ENCODE measurements around the gene LMCD1.

The LMCD1 gene

GRCh38 chr3:8485141-8485870, 16.3 kb upstream of the LMCD1 start:
- H3K27me3 ChIP-seq = no peaks in the 10 kb centered on the region
- peaks cover 1% of the 10 kb centered on the region; the same call in 1 of the 2 replicates for H3K4me1 ChIP-seq
- no peak for DNase-seq
- H3K9me3 ChIP-seq = no peaks in the 10 kb centered on the region
- no peaks in the 10 kb centered on the region for H3K36me3 ChIP-seq
- H3K4me3 ChIP-seq (ENCODE audit: low read depth, low read length) = no peak overlapping the region
- TF ChIP-seq, protein P1, sequence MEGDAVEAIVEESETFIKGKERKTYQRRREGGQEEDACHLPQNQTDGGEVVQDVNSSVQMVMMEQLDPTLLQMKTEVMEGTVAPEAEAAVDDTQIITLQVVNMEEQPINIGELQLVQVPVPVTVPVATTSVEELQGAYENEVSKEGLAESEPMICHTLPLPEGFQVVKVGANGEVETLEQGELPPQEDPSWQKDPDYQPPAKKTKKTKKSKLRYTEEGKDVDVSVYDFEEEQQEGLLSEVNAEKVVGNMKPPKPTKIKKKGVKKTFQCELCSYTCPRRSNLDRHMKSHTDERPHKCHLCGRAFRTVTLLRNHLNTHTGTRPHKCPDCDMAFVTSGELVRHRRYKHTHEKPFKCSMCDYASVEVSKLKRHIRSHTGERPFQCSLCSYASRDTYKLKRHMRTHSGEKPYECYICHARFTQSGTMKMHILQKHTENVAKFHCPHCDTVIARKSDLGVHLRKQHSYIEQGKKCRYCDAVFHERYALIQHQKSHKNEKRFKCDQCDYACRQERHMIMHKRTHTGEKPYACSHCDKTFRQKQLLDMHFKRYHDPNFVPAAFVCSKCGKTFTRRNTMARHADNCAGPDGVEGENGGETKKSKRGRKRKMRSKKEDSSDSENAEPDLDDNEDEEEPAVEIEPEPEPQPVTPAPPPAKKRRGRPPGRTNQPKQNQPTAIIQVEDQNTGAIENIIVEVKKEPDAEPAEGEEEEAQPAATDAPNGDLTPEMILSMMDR (IDR thresholded peaks at IDR 0.05; ENCODE audit: low read depth, low read length) = no peak

- H3K4me1 ChIP-seq = peaks cover 2% of the 10 kb centered on the region; the same call in 1 of the 2 replicates
- TF ChIP-seq, protein P1 (IDR thresholded peaks at IDR 0.05; ENCODE audit: low read depth, low read length) = no peak
- no peaks in the 10 kb centered on the region for H3K27me3 ChIP-seq
- no peak for DNase-seq
- no peaks in the 10 kb centered on the region for H3K9me3 ChIP-seq
- no peaks in the 10 kb centered on the region for H3K36me3 ChIP-seq
- H3K4me3 ChIP-seq (ENCODE audit: low read depth, low read length) = no peak overlapping the region
Measured at GRCh38 chr3:8485943-8486342, 15.7 kb upstream of the LMCD1 start.

DNA sequence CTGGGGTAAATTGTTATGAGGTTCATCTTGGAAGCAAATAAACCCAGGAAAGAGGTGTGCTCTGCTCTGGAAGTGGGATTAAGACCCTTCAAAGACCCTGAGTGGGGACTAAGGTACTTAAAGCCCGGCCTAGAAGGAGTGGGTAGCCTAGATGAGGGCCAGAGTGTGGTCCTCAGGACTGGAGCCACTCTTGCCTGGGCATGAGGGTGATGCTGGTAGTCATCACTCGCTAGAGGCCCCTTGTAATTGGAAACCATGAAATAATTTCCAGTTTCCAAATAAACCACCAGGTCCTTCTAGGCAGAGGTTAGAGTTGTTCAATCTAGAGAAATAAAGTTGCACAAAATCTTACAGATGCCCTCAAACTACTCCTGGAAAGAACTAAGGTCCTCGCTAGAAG, 15.2 kb upstream of the LMCD1 start:
- no peaks in the 10 kb centered on the region for H3K9me3 ChIP-seq
- H3K4me3 ChIP-seq (ENCODE audit: low read depth, low read length) = no peak overlapping the region
- TF ChIP-seq, protein P1 (IDR thresholded peaks at IDR 0.05; ENCODE audit: low read depth, low read length) = no peak
- peaks cover 2% of the 10 kb centered on the region; the same call in 1 of the 2 replicates for H3K4me1 ChIP-seq
- no peaks in the 10 kb centered on the region for H3K36me3 ChIP-seq
- DNase-seq = no peak
- H3K27me3 ChIP-seq = no peaks in the 10 kb centered on the region

- Histone ChIP-seq H3K36me3 (no peaks in the 10 kb centered on the region), H3K9me3 (no peaks in the 10 kb centered on the region), H3K4me1 (peaks cover 2% of the 10 kb centered on the region; the same call in 1 of the 2 replicates), H3K4me3 (ENCODE audit: low read depth, low read length) (no peak overlapping the region), H3K27me3 (no peaks in the 10 kb centered on the region)
- TF ChIP-seq, protein P1 (IDR thresholded peaks at IDR 0.05; ENCODE audit: low read depth, low read length) = no peak
- no peak for DNase-seq
Measured at GRCh38 chr3:8486936-8487335, 14.7 kb upstream of the LMCD1 start.

DNA sequence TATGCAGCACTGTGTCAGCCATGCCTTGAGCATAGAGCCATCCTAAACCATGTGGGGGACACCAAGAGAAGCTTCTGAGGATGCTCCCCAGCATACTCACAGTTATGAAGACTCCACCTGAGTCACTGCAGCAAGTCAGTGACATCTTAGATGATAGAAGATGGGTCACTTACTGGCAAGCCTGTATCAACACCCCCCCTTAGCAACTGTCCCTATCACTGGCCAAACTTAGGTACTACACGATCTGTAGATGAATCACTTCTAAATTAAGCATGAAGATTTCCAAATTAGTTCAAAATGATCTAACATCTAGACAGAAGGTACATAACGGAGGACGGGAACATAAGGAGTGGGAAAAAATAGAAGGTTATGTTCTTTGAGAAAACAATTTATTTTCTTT, 13.2 kb upstream of the LMCD1 start:
- H3K4me3 ChIP-seq (ENCODE audit: low read depth, low read length) = no peak overlapping the region
- TF ChIP-seq, protein P1 (IDR thresholded peaks at IDR 0.05; ENCODE audit: low read depth, low read length) = no peak
- no peaks in the 10 kb centered on the region for H3K27me3 ChIP-seq
- no peaks in the 10 kb centered on the region for H3K9me3 ChIP-seq
- DNase-seq = no peak
- peaks cover 2% of the 10 kb centered on the region; the same call in 1 of the 2 replicates for H3K4me1 ChIP-seq
- H3K36me3 ChIP-seq = no peaks in the 10 kb centered on the region

DNA sequence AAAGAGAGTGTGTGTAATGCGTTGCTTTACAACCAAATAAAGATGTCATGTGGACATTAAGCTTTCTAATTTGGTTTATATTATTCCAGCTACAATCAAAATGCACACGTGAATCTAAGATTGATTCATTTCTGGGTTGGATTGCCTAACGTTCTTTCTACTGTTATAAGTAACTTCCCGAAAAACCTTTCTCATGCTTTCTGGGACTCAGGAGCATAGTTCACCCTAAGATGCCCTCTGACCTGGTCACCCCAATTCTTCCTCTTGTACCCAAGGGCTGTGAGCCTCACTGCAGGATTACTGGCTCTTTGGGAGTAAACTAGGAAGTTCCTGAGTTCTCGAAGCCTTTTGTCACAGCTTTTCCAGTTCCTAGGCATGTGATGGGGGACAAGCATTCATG, 12.7 kb upstream of the LMCD1 start:
- H3K27me3 ChIP-seq = no peaks in the 10 kb centered on the region
- no peak for DNase-seq
- no peaks in the 10 kb centered on the region for H3K36me3 ChIP-seq
- H3K4me3 ChIP-seq (ENCODE audit: low read depth, low read length) = no peak overlapping the region
- TF ChIP-seq, protein P1 (IDR thresholded peaks at IDR 0.05; ENCODE audit: low read depth, low read length) = no peak
- peaks cover 2% of the 10 kb centered on the region; the same call in 1 of the 2 replicates for H3K4me1 ChIP-seq
- no peaks in the 10 kb centered on the region for H3K9me3 ChIP-seq
